ENCODE data around the gene RIMS4. TPM values are rescaled to one million over a fixed set of nuclear protein-coding genes. Genes with fewer than 3 reads are reported as not detected.

Gene RIMS4
- total and polyA plus RNA-seq, 12 donors: 0.11 to 6.3 (median 0.78) TPM; not detected in 1

DNA sequence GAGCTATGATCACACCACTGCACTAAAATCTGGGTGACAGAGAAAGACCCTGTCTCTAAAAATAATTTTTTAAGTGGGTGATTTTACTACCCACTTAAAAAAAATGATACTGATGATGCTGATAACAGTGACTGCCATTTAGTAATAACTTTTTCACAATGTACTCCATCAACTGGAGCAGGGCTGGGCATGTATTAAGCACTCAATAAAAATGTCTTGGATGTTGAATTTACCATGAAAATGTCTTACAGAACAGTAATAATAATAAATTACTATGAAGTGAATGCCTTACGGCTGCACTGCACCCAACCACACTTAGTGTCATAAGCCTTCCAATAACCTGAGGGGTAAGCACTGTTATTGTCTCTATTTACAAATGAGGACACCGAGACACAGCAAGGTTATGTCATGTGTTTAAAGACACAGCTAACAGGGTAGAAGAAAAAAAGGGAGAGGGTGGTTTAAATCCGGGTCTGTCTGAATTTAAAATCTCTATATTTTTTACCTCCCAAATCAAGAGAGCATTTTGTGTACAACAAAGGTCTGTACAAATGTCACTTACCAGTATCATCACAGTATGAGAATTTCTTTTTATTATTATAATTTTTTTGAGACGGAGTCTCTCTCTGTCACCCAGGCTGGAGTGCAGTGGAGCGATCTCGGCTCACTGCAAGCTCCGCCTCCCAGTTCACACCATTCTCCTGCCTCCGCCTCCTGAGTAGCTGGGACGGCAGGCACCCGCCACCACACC lies 21.5 kb downstream of the RIMS4 start:
- 71 to 82% (median 80%) methylated on average over 10 of the region's 10 CpGs for WGBS, 4 donors
- Histone ChIP-seq H3K4me3 (no peak overlapping the region), H3K27me3 (no peaks in the 10 kb centered on the region), H3K36me3 (replicated peaks in 1 of 2) (no peaks in the 10 kb centered on the region), H3K4me1 (replicated peaks in 1 of 2) (no peaks in the 10 kb centered on the region), H3K27ac (no peak overlapping the region), H3K9me3 (replicated peaks in 1 of 3) (no peaks in the 10 kb centered on the region)
- TF ChIP-seq CTCF (IDR thresholded peaks at IDR 0.05) (no peak), POLR2A (IDR thresholded peaks at IDR 0.05) (no peak)
- no peak for DNase-seq
- intact Hi-C loops (cut with DNase I): no loop called here

- WGBS, 4 donors: 89 to 94% (median 91%) methylated on average over 7 of the region's 7 CpGs
- H3K36me3 ChIP-seq (replicated peaks in 1 of 2): no peaks in the 10 kb centered on the region
- no peaks in the 10 kb centered on the region for H3K4me1 ChIP-seq (replicated peaks in 1 of 2)
- no peak overlapping the region for H3K4me3 ChIP-seq
- H3K27ac ChIP-seq: no peak overlapping the region
- no peaks in the 10 kb centered on the region for H3K9me3 ChIP-seq (replicated peaks in 1 of 3)
- TF ChIP-seq CTCF (IDR thresholded peaks at IDR 0.05) (no peak), POLR2A (IDR thresholded peaks at IDR 0.05) (no peak)
- no peaks in the 10 kb centered on the region for H3K27me3 ChIP-seq
- intact Hi-C loops (cut with DNase I): no loop called here
- no peak for DNase-seq
Observed at GRCh38 chr20:44787299-44787698, 23.0 kb downstream of the RIMS4 start.

- H3K4me1 ChIP-seq (replicated peaks in 1 of 2): no peaks in the 10 kb centered on the region
- no peaks in the 10 kb centered on the region for H3K9me3 ChIP-seq (replicated peaks in 1 of 3)
- DNase-seq: no peak
- no peak for TF ChIP-seq POLR2A (IDR thresholded peaks at IDR 0.05)
- TF ChIP-seq CTCF (IDR thresholded peaks at IDR 0.05): no peak
- WGBS, 4 donors: 13 to 26% (median 17%) methylated on average over 1 of the region's 1 CpG; no CpG with 5 or more reads in 1 of the 4 donors
- intact Hi-C loops (cut with DNase I): no loop called here
- H3K27ac ChIP-seq: no peak overlapping the region
- no peaks in the 10 kb centered on the region for H3K27me3 ChIP-seq
- no peak overlapping the region for H3K4me3 ChIP-seq
- H3K36me3 ChIP-seq (replicated peaks in 1 of 2): no peaks in the 10 kb centered on the region
Observed at GRCh38 chr20:44785768-44786167, 24.6 kb downstream of the RIMS4 start.

- intact Hi-C loops (cut with DNase I): no loop called here
- 80 to 94% (median 87%) methylated on average over 1 of the region's 1 CpG for WGBS, 4 donors
- Histone ChIP-seq H3K27ac (no peak overlapping the region), H3K4me1 (replicated peaks in 1 of 2) (no peaks in the 10 kb centered on the region), H3K4me3 (no peak overlapping the region), H3K36me3 (replicated peaks in 1 of 2) (no peaks in the 10 kb centered on the region), H3K27me3 (no peaks in the 10 kb centered on the region), H3K9me3 (replicated peaks in 1 of 3) (no peaks in the 10 kb centered on the region)
- DNase-seq: no peak
- TF ChIP-seq POLR2A (IDR thresholded peaks at IDR 0.05) (no peak), CTCF (IDR thresholded peaks at IDR 0.05) (no peak)
Observed at GRCh38 chr20:44784688-44785087, 25.7 kb downstream of the RIMS4 start.
